Measurements from ENCODE around the gene TMEM178B. TPM values are rescaled to one million over a fixed set of nuclear protein-coding genes. Genes with fewer than 3 reads are reported as not detected.

The TMEM178B gene
- total and polyA plus RNA-seq, 2 experiments from 2014 or later, result 0.24 to 0.30 TPM

GRCh38 chr7:141349804-141350203 lies 275.9 kb downstream of the TMEM178B start:
- TF ChIP-seq EZH2 (IDR thresholded peaks at IDR 0.05; ENCODE audit: borderline replicate concordance) (no peak), CTCF (IDR thresholded peaks at IDR 0.05; ENCODE audit: poor library complexity) (no peak), EZH2phosphoT487 (IDR thresholded peaks at IDR 0.05; ENCODE audit: low read depth, severe bottlenecking, unreplicated experiment) (no peak)

DNA sequence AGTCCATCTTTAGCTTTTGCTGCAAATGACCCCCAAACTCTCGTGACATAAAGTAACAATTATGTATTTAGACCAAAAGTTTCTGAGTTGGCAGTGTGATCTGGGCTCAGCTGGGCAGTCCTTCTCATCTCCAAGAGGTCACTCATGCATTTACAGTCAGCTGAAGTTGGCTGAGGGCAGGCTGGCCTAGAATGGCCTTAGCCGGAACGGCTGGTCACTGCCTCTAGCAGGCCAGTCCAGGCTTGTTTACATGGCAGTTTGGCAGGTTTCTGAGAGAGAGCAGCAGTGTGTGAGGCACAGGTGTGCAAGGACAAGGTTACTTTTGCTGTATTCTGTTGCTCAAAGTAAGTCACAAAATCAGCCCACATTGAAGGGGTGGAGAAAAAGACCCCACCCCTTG lies 277.3 kb downstream of the TMEM178B start:
- WGBS (ENCODE audit: low lambda C conversion rate, missing lambda C conversion rate), result 79% methylated on average over 3 of the region's 3 CpGs
- H3K4me1 ChIP-seq (ENCODE audit: insufficient read depth), result no peaks in the 10 kb centered on the region
- H2AFZ ChIP-seq, result no peak overlapping the region
- no peak overlapping the region for H3K4me2 ChIP-seq
- H3K9me2 ChIP-seq (replicated peaks; ENCODE audit: insufficient read depth), result no peaks in the 10 kb centered on the region
- no peaks in the 10 kb centered on the region for H3K36me3 ChIP-seq (replicated peaks; ENCODE audit: insufficient read depth, low read depth)
- no peak overlapping the region for H3K4me3 ChIP-seq
- H3K27ac ChIP-seq, result no peak overlapping the region
- H3K27me3 ChIP-seq, result peaks cover 3% of the 10 kb centered on the region
- no peaks in the 10 kb centered on the region for H3K9me3 ChIP-seq (ENCODE audit: low read depth)
- no peaks in the 10 kb centered on the region for H3K79me2 ChIP-seq
- no peak for TF ChIP-seq EZH2phosphoT487 (IDR thresholded peaks at IDR 0.05; ENCODE audit: low read depth, severe bottlenecking, unreplicated experiment)
- no peak for TF ChIP-seq CTCF (IDR thresholded peaks at IDR 0.05; ENCODE audit: poor library complexity)
- no peak for TF ChIP-seq EZH2 (IDR thresholded peaks at IDR 0.05; ENCODE audit: borderline replicate concordance)
- DNase-seq (ENCODE audit: low spot score), result no peak
- no peaks in the 10 kb centered on the region for H4K20me1 ChIP-seq (ENCODE audit: insufficient read depth, poor library complexity, severe bottlenecking)

More at GRCh38 chr7:141349804-141350203, 275.9 kb downstream of the TMEM178B start:
- WGBS (ENCODE audit: low lambda C conversion rate, missing lambda C conversion rate), result 86% methylated on average over 2 of the region's 2 CpGs
- H3K9me3 ChIP-seq (ENCODE audit: low read depth), result no peaks in the 10 kb centered on the region
- H4K20me1 ChIP-seq (ENCODE audit: insufficient read depth, poor library complexity, severe bottlenecking), result no peaks in the 10 kb centered on the region
- no peak overlapping the region for H3K4me2 ChIP-seq
- no peaks in the 10 kb centered on the region for H3K4me1 ChIP-seq (ENCODE audit: insufficient read depth)
- no peak overlapping the region for H3K4me3 ChIP-seq
- DNase-seq (ENCODE audit: low spot score), result no peak
- no peaks in the 10 kb centered on the region for H3K79me2 ChIP-seq
- H3K27ac ChIP-seq, result no peak overlapping the region
- no peaks in the 10 kb centered on the region for H3K36me3 ChIP-seq (replicated peaks; ENCODE audit: insufficient read depth, low read depth)
- H3K9me2 ChIP-seq (replicated peaks; ENCODE audit: insufficient read depth), result no peaks in the 10 kb centered on the region
- no peak overlapping the region for H2AFZ ChIP-seq
- peaks cover 3% of the 10 kb centered on the region for H3K27me3 ChIP-seq

DNA sequence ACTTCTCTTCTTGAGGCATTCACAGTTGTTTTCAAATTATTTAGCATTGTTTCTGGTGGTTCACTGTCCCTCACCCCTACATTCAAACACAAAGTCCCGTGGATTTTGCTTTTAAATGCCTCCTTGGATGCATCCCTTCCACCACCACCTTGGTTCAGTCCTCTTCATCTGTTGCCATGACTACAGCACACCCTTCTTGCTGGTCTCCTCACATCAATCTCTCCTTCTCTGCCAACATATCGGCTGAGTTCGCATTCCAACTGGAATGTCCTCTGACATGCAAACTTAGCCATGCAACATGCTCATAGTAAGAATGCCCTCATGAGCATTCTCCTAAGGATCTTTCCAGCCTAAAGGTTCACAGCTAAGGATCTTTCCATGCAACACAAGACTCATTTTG lies 279.1 kb downstream of the TMEM178B start:
- H2AFZ ChIP-seq, result no peak overlapping the region
- H3K27ac ChIP-seq, result no peak overlapping the region
- H3K36me3 ChIP-seq (replicated peaks; ENCODE audit: insufficient read depth, low read depth), result no peaks in the 10 kb centered on the region
- 89% methylated on average over 3 of the region's 3 CpGs for WGBS (ENCODE audit: low lambda C conversion rate, missing lambda C conversion rate)
- no peak for DNase-seq (ENCODE audit: low spot score)
- no peaks in the 10 kb centered on the region for H3K27me3 ChIP-seq
- H3K4me1 ChIP-seq (ENCODE audit: insufficient read depth), result no peaks in the 10 kb centered on the region
- H4K20me1 ChIP-seq (ENCODE audit: insufficient read depth, poor library complexity, severe bottlenecking), result no peaks in the 10 kb centered on the region
- no peak overlapping the region for H3K4me2 ChIP-seq
- H3K79me2 ChIP-seq, result no peaks in the 10 kb centered on the region
- no peak for TF ChIP-seq EZH2phosphoT487 (IDR thresholded peaks at IDR 0.05; ENCODE audit: low read depth, severe bottlenecking, unreplicated experiment)
- no peak for TF ChIP-seq EZH2 (IDR thresholded peaks at IDR 0.05; ENCODE audit: borderline replicate concordance)
- TF ChIP-seq CTCF (IDR thresholded peaks at IDR 0.05; ENCODE audit: poor library complexity), result no peak
- H3K9me2 ChIP-seq (replicated peaks; ENCODE audit: insufficient read depth), result no peaks in the 10 kb centered on the region
- H3K9me3 ChIP-seq (ENCODE audit: low read depth), result no peaks in the 10 kb centered on the region
- H3K4me3 ChIP-seq, result no peak overlapping the region

DNA sequence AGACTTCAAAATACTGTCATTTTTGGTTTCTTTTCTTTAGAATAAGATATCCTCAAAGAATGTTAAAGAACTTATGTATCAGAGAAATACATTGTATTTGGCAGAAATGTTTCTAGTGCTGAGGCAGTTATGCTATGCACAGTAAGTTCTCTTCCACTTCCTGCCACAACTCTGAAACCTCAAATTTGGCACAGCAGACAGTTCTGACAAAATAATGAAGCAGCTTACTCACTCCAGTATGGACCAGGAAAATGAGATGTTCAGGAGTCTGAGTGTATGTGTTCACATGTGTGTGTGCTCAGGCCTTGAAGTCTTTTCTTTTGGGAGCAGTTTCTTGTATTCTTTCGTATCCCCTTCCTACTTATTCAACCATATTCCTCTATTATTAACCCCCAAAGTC lies 280.4 kb downstream of the TMEM178B start:
- Histone ChIP-seq H3K27me3 (no peaks in the 10 kb centered on the region), H3K9me2 (replicated peaks; ENCODE audit: insufficient read depth) (no peaks in the 10 kb centered on the region), H3K79me2 (no peaks in the 10 kb centered on the region), H3K4me2 (no peak overlapping the region), H3K27ac (no peak overlapping the region), H2AFZ (no peak overlapping the region), H3K4me3 (no peak overlapping the region), H3K36me3 (replicated peaks; ENCODE audit: insufficient read depth, low read depth) (no peaks in the 10 kb centered on the region), H3K4me1 (ENCODE audit: insufficient read depth) (no peaks in the 10 kb centered on the region), H3K9me3 (ENCODE audit: low read depth) (no peaks in the 10 kb centered on the region), H4K20me1 (ENCODE audit: insufficient read depth, poor library complexity, severe bottlenecking) (no peaks in the 10 kb centered on the region)
- no peak for DNase-seq (ENCODE audit: low spot score)
- 88% methylated on average over 1 of the region's 1 CpG for WGBS (ENCODE audit: low lambda C conversion rate, missing lambda C conversion rate)
- TF ChIP-seq EZH2phosphoT487 (IDR thresholded peaks at IDR 0.05; ENCODE audit: low read depth, severe bottlenecking, unreplicated experiment) (no peak), EZH2 (IDR thresholded peaks at IDR 0.05; ENCODE audit: borderline replicate concordance) (no peak), CTCF (IDR thresholded peaks at IDR 0.05; ENCODE audit: poor library complexity) (no peak)
